K562 (cell line): ENCODE results near the gene MYCN. TPM values are rescaled to one million over a fixed set of nuclear protein-coding genes. Genes with fewer than 3 reads are reported as not detected.

ENCODE experiments used
- ATAC-seq: fragments of 200-7000 bp; cut with Tn5 transposase; 3 replicates; pipeline ENCODE4 v1.9.1; 2020; ENCODE audit warnings: moderate library complexity
- BruUV-seq: library from RNA; stranded (reverse); fragments of 400-500 nt; replicated peaks from 2 replicates; lab custom pipeline; 2021; lab: Mats Ljungman, UMichigan
- CTCF ChIA-PET: fragments of 300-600 bp; formaldehyde crosslinking; extraction: SDS; loops from one replicate; lab custom pipeline; 2021; ENCODE audit warnings: low intra/inter-chr PET ratio; lab: Yijun Ruan, JAX
- POLR2A ChIA-PET: fragments of 300-600, 350-650 bp; sonication (Branson Sonifier 250); formaldehyde crosslinking; extraction: SDS; loops from one replicate; lab custom pipeline; 2021; ENCODE audit warnings: antibody characterized with exemption, inconsistent platforms; lab: Yijun Ruan, JAX
- DNase-seq, 4 experiments: peaks; one replicate each; pipeline versions ENCODE4 v3.0.0 to v3.0.0-alpha.2; 2011 to 2018; ENCODE audit warnings: low spot score in 3 of 4, mixed read lengths in 3 of 4; ENCODE audit errors: extremely low read depth in 1 of 4
- FAIRE-seq: peaks from 2 replicates; lab custom pipeline; 2011; peaks lifted over from hg19 to GRCh38; lab: Jason Lieb, UNC
- H2AFZ ChIP-seq: 2 replicates; pipeline ENCODE4 v1.6.0; 2011; ENCODE audit warnings: low read depth, low read length, control low read depth, inconsistent platforms
- H3K27ac ChIP-seq: fragments of 200-600 bp; 3 replicates; pipeline ENCODE4 v1.8.0; 2011; ENCODE audit warnings: low read depth, mild to moderate bottlenecking, control low read depth, inconsistent platforms, low read length, moderate library complexity, mixed read lengths; ENCODE audit errors: extremely low read depth
- H3K27me3 ChIP-seq, 2 experiments: fragments of 300-600 bp in 1 of 2; 2 replicates in 1 of 2; 3 replicates in 1 of 2; pipeline versions ENCODE4 v1.6.0 to v1.8.0; 2011; ENCODE audit warnings: inconsistent platforms in 2 of 2, low read length in 2 of 2, mild to moderate bottlenecking in 1 of 2, mixed read lengths in 1 of 2, moderate library complexity in 1 of 2; ENCODE audit not compliant: control insufficient read depth in 2 of 2, insufficient read depth in 2 of 2
- H3K36me3 ChIP-seq: fragments of 300-600 bp; 3 replicates; pipeline ENCODE4 v1.8.0; 2011; ENCODE audit warnings: mild to moderate bottlenecking, low read length, inconsistent platforms; ENCODE audit not compliant: control insufficient read depth, insufficient read depth
- H3K4me1 ChIP-seq, 2 experiments: fragments of 200-600 bp in 1 of 2; replicated peaks in 1 of 2; 2 replicates in 1 of 2; 3 replicates in 1 of 2; pipeline versions ENCODE4 v1.5.1 to v1.8.0; 2011; ENCODE audit warnings: inconsistent platforms in 2 of 2, low read length in 2 of 2, mild to moderate bottlenecking in 1 of 2, mixed read lengths in 1 of 2, moderate library complexity in 1 of 2; ENCODE audit not compliant: control insufficient read depth in 2 of 2, insufficient read depth in 2 of 2
- H3K4me2 ChIP-seq: 2 replicates; pipeline ENCODE4 v1.6.1; 2011; ENCODE audit warnings: low read length, control low read depth, inconsistent platforms, mixed read lengths; ENCODE audit not compliant: insufficient read depth
- H3K4me3 ChIP-seq: fragments of 200-600 bp; sonication (generic), shearing (Covaris generic); 2 replicates; pipeline ENCODE4 v1.5.1; 2016; ENCODE audit warnings: control low read depth, inconsistent platforms
- H3K79me2 ChIP-seq: fragments of 200-600 bp; 3 replicates; pipeline ENCODE4 v1.8.0; 2011; ENCODE audit warnings: low read length, inconsistent platforms; ENCODE audit not compliant: control insufficient read depth, insufficient read depth
- H3K9ac ChIP-seq, 2 experiments: 2 replicates each; pipeline versions ENCODE4 v1.6.0 to v1.6.1; 2011; ENCODE audit warnings: low read depth in 2 of 2, low read length in 2 of 2, control low read depth in 1 of 2, inconsistent platforms in 1 of 2, mild to moderate bottlenecking in 1 of 2, mixed read lengths in 1 of 2; ENCODE audit not compliant: insufficient read depth in 1 of 2
- H3K9me1 ChIP-seq: one replicate; pipeline ENCODE4 v1.6.0; 2011; ENCODE audit warnings: inconsistent platforms, mild to moderate bottlenecking, low read length, moderate library complexity; ENCODE audit not compliant: control insufficient read depth, insufficient read depth
- H3K9me3 ChIP-seq: replicated peaks from 2 replicates; pipeline ENCODE4 v1.5.1; 2011; ENCODE audit warnings: low read depth, low read length, inconsistent platforms; ENCODE audit not compliant: control insufficient read depth, insufficient read depth
- H4K20me1 ChIP-seq: replicated peaks from 2 replicates; pipeline ENCODE4 v1.6.1; 2011; ENCODE audit warnings: low read length, inconsistent platforms, mixed read lengths; ENCODE audit not compliant: control insufficient read depth, insufficient read depth
- ARHGAP35 ChIP-seq: fragments of 450-650 bp; IDR thresholded peaks from 2 replicates; pipeline ENCODE4 v1.6.1; 2018; ENCODE audit not compliant: partially characterized antibody
- CBX1 ChIP-seq: sonication (generic); IDR thresholded peaks from 2 replicates; pipeline ENCODE4 v1.6.1; 2016; ENCODE audit warnings: antibody characterized with exemption, low read depth, mild to moderate bottlenecking
- GABPA ChIP-seq: fragments of 200-800 bp; sonication (Bioruptor generic); conservative IDR thresholded peaks from 2 replicates; pipeline ENCODE4 v1.6.1; 2016; ENCODE audit warnings: low read depth, missing genetic modification characterization, missing compliant biosample characterization
- GTF2B ChIP-seq: IDR thresholded peaks from 2 replicates; pipeline ENCODE4 v1.6.1; 2011; ENCODE audit not compliant: insufficient read length; ENCODE audit errors: extremely low read depth
- GTF2E2 ChIP-seq: fragments of 200-800 bp; sonication (Bioruptor generic); IDR thresholded peaks from 2 replicates; pipeline ENCODE4 v1.6.1; 2016; ENCODE audit warnings: missing genetic modification characterization, missing compliant biosample characterization
- HLTF ChIP-seq: fragments of 450-650 bp; IDR thresholded peaks from 2 replicates; pipeline ENCODE4 v1.6.1; 2016
- LCOR ChIP-seq: sonication (generic); formaldehyde crosslinking; IDR thresholded peaks from 2 replicates; pipeline ENCODE4 v1.8.0; 2022; ENCODE audit warnings: mild to moderate bottlenecking, missing genetic modification reagents
- MCM3 ChIP-seq: fragments of 450-650 bp; IDR thresholded peaks from 2 replicates; pipeline ENCODE4 v1.6.1; 2016
- MIER1 ChIP-seq: fragments of 450-650 bp; IDR thresholded peaks from 2 replicates; pipeline ENCODE4 v1.6.1; 2016; ENCODE audit warnings: antibody characterized with exemption, mild to moderate bottlenecking, low read depth
- NR0B1 ChIP-seq: fragments of 450-650 bp; IDR thresholded peaks from one replicate; pipeline ENCODE4 v1.6.1; 2018; ENCODE audit warnings: mild to moderate bottlenecking, moderate library complexity; ENCODE audit not compliant: partially characterized antibody
- POLR3A ChIP-seq: IDR thresholded peaks from 2 replicates; pipeline ENCODE4 v1.6.1; 2011; ENCODE audit warnings: borderline replicate concordance, mild to moderate bottlenecking, moderate library complexity; ENCODE audit not compliant: insufficient read length, insufficient read depth; ENCODE audit errors: extremely low read depth
- POU5F1 ChIP-seq: fragments of 150-350 bp; IDR thresholded peaks from 2 replicates; pipeline ENCODE4 v1.6.1; 2014; ENCODE audit warnings: borderline replicate concordance, low read length, low read depth, mild to moderate bottlenecking; ENCODE audit not compliant: partially characterized antibody
- TOE1 ChIP-seq, 2 experiments: fragments of 450-650 bp in 1 of 2; sonication (generic) in 1 of 2; formaldehyde crosslinking in 1 of 2; IDR thresholded peaks; 2 replicates each; pipeline versions ENCODE4 v1.7.1 to v1.8.0; 2016 to 2022; ENCODE audit warnings: borderline replicate concordance in 2 of 2, mild to moderate bottlenecking in 2 of 2, antibody characterized with exemption in 1 of 2, inconsistent platforms in 1 of 2, low read depth in 1 of 2, missing genetic modification reagents in 1 of 2, moderate library complexity in 1 of 2
- ZNF134 ChIP-seq: fragments of 250-450 bp; sonication (Bioruptor Pico); conservative IDR thresholded peaks from 2 replicates; pipeline ENCODE4 v1.4.0; 2020
- WGBS: fragments of 100-300 bp; shearing (Covaris generic); methylation state at CpG from one replicate; pipeline ENCODE4 v1.1.6; 2016; ENCODE audit warnings: low coverage, mixed read lengths; ENCODE audit not compliant: insufficient coverage; ENCODE audit errors: missing lambda C conversion rate; 5-methylcytosine and 5-hydroxymethylcytosine counted together
- in situ Hi-C: fragments of 300-500 bp; cut with MboI; formaldehyde crosslinking; loops from 4 replicates; pipeline ENCODE4 v1.15.0; 2018; ENCODE audit warnings: inconsistent platforms, mixed read lengths
- intact Hi-C: fragments of 100-400 bp; cut with micrococcal nuclease; formaldehyde crosslinking; loops from 2 replicates; pipeline ENCODE4 v1.14.2; 2022
- polyA plus RNA-seq, 8 experiments: library from polyadenylated mRNA; depleted of rRNA in 4 of 8; stranded (reverse) in 5 of 8; unstranded in 3 of 8; fragments of >200 nt; fragmentation: Nextera tagmentation in 2 of 8; fragmentation: Illumina TruSeq in 1 of 8; extraction: Ambion mirVana in 2 of 8; extraction: Trizol in 1 of 8; gene quantifications; 2 replicates each; pipeline versions ENCODE4 v1.2.1 to v1.2.3, GENCODE V29; 2011 to 2014; ENCODE audit warnings: inconsistent platforms in 1 of 8, missing spikeins in 1 of 8
- total RNA-seq, 7 experiments: library from RNA; depleted of rRNA in 6 of 7; stranded (reverse); fragments of >200 nt in 6 of 7; fragmentation: Illumina TruSeq in 2 of 7; extraction: Trizol in 2 of 7; gene quantifications; 2 replicates each; pipeline versions ENCODE4 v1.2.1 to v1.2.3, GENCODE V29; 2011 to 2021; ENCODE audit warnings: low replicate concordance in 1 of 7

The MYCN gene
- total and polyA plus RNA-seq, 9 of the 15 experiments (the other 6 are each of a cell fraction or from before 2014, with no cell fraction given) = not detected

- ATAC-seq (no peak), DNase-seq (no peak), FAIRE-seq (no peak)
- H3K79me2 ChIP-seq = no peaks in the 10 kb centered on the region
- TF ChIP-seq LCOR (CRISPR knock-in tag) (no peak), MCM3 (no peak), ARHGAP35 (no peak), NR0B1 (no peak), GTF2E2 (tag) (no peak), ZNF134 (CRISPR knock-in tag) (no peak), GTF2B (no peak), GABPA (tag) (no peak), CBX1 (no peak), POU5F1 (no peak), POLR3A (no peak), HLTF (no peak), TOE1 (IDR thresholded peaks at IDR 0.05; ENCODE audit: borderline replicate concordance) (no peak), TOE1 (CRISPR knock-in tag; IDR thresholded peaks at IDR 0.05; ENCODE audit: borderline replicate concordance, low read depth) (no peak), MIER1 (no peak)
- peaks cover 2 to 19% of the 10 kb centered on the region in 2 experiments; a peak in 4 of 5 replicates for H3K27me3 ChIP-seq
- intact Hi-C loops (no loop called here), in situ Hi-C loops (no loop called here)
- POLR2A ChIA-PET = interaction anchor here (0.5 to 0.6 kb wide), 2 partner anchors 35 to 45 kb away, joined by 3 read pairs; no protein-coding TSS in a partner anchor
- H3K4me1 ChIP-seq = no peaks in the 10 kb centered on the region
- no peaks in the 10 kb centered on the region for H3K9me1 ChIP-seq
- no peak overlapping the region for H2AFZ ChIP-seq
- 0% methylated on average over 10 of the region's 10 CpGs for WGBS
- H3K9ac ChIP-seq = no peak overlapping the region
- H3K9me3 ChIP-seq = no peaks in the 10 kb centered on the region
- no peak overlapping the region for H3K4me2 ChIP-seq
- BruUV-seq = no TSS peak
- H3K36me3 ChIP-seq = no peaks in the 10 kb centered on the region
- H3K27ac ChIP-seq = no peak overlapping the region
- no peak overlapping the region for H3K4me3 ChIP-seq
- CTCF ChIA-PET = no interaction called here
- no peaks in the 10 kb centered on the region for H4K20me1 ChIP-seq
Observed at GRCh38 chr2:15967415-15968279, 27.3 kb downstream of the MYCN start.
